GM21529 (cell line): ENCODE data around the gene TAOK1.
"Not testable (repeated sequence)": the region's sequence is repeated elsewhere in the genome, so short reads cannot be mapped to it uniquely, and the experiment has no call there.

ENCODE experiments used
- ATAC-seq: cut with Tn5 transposase; IDR thresholded peaks from one replicate; pipeline ENCODE4 v1.9.1; 2021; ENCODE audit not compliant: unreplicated experiment

TAOK1 gene

DNA sequence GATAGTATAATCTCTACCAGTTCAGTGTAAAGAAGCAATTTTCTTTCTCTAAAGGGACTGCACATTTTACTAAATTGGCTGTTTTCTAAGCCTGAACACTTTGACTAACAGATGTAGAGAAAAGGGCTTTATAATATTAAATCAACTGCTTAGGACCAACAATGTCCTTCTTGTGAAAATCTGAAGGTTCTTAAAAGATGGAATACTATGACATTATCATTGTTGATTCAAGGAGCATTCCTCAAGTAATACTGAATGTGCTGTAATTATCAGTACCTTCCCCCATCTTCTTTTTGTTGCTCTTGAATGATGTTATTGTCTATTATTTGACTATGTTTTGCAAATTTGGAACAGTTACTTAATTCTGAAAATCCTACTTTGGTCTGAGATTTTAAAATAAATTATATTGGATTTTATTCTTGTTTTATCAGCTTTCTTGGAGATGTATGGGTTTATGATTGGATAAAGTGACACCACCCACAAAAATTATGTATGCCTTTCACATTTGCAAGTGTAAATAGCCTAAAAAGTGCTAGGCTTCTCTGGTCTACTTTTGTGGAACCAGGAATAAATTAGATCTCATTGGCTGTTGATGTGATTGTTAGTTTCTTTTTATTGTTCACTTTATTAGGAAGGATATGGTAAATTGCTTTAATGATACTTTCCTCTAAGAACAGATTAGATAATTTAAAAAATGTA lies 53.0 kb downstream of the TAOK1 start:
- ATAC-seq, result no peak

DNA sequence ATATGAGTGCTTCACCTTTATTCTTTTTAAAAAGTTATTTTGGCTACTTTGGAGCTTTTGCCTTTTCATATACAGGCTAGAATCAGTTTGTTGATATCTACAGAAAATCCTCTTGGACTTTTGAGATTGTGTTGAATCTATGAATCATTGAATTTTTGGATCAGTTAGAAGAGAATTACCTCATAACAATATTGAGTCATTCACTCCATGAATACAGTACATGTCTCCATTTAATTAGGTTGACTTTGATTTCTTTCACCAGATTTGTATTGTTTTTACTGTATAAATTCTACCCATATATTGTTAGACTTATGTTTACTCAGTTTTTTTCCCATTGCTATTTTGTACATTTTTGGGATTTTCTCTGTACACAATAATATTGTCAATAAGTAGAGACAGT lies 54.4 kb downstream of the TAOK1 start:
- ATAC-seq, result no peak

DNA sequence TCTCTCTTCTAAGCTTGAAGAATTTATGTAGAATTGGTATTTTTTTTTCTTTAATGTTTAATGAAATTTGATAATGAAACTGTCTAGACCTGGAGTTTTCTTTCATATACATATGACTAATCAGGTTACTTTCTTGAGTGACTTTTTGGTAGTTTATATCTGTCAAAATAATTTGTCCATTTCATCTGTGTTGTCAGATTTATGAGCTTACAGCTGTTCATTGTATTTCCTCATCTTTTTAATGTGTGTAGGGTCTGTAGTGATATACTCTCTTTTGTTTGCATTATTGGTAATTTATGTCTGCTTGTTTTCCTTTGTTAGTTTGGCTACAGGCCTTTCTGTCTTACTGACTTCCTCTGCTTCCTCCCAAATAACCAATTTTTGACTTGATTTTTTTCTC lies 55.7 kb downstream of the TAOK1 start:
- ATAC-seq, result no peak

GRCh38 chr17:29449865-29450671 lies 59.9 kb downstream of the TAOK1 start:
- no peak for ATAC-seq

DNA sequence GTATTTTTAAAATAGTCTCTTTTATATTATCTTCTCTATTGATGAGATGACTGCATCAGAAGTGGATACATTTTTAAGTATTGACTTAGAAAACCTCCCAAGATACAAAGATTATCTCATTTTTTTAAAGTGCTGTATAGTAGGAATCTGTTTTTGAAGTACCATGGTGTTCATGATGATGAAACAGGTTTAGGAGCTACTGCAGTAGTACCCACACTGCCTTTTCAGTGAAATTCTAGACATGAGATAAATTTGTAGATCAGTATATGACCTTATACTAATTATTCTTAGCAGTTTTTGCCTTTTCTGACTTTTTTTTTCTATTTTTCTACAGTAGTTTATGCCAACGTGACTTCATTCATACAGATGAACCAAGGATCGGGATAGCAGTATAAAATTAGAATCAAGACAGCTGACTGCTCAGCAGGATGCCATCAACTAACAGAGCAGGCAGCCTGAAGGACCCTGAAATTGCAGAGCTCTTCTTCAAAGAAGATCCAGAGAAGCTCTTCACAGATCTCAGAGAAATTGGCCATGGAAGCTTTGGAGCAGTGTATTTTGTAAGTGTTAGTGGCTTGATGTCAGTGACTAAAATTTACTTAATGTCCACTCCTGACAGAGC lies 61.1 kb downstream of the TAOK1 start:
- no peak for ATAC-seq

DNA sequence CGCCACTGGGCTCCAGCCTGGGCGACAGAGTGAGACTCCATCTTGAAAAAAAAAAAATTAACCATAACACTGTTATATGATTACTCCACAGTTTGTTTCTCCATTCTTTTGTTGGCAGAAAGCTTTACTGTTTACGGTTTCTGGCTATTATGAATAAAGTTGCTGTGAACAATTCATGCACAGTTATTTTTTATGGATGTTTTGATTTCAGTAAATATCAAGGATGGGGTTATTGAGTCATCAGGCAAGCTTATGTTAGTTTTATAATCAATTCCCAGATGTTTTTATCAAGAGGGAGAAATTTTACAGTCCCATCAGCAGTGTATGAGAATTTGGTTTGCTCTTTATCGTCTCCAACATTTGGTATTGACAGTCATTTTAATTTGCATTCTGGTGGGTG lies 67.9 kb downstream of the TAOK1 start:
- no peak for ATAC-seq

DNA sequence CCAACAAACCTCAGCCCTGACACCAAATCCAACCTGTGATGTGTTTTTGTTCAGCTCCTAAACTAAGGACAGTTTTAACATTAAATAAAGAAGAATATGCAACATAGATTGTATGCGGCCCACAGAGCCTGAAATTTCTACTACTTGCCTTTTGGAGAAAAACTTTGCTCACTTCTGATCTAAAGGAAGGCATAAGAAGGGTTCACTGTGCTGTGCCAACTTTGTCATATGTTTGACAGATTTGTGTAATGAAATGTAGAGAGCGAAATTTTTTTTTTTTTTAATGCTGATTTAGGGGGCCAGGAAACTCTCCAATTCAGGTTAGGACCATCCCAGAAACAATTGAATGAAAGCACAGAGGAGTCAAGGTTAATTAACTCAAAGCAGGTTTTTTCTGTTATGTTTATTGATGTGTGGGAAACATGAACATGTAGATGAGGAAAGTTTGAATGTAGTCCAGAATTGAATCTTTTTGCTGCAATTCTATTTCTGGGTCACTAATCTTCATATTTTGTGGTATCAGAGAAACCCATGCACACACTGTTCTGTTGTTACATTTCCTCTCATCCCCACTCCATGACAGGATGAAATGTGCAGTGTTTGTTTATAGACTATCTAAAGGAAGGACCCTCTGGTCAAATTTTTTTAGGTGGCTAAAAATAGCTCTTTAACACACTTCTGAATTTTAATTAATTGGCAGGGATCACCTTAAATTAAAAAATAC lies 71.5 kb downstream of the TAOK1 start:
- ATAC-seq, result no peak

DNA sequence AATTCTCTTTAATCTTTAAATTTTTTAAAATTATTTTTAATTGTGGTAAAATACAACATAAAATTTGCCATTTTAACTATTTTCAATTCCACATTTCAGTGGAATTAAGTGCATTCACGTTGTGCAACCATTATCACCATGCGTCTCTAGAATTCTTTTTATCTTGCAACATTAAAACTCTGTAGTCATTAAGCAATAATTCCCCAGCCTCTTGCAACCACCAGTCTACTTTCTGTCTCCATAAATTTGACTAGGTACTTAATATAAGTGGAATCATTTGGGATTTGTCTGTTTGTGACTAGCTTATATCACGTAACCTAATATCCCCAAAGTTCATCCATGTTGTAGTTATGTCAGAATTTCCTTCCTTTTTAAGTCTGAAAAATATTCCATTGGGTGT lies 79.1 kb downstream of the TAOK1 start:
- no peak for ATAC-seq

- ATAC-seq, result not testable (repeated sequence)
Observed at GRCh38 chr17:29473437-29473836, 83.3 kb downstream of the TAOK1 start.

DNA sequence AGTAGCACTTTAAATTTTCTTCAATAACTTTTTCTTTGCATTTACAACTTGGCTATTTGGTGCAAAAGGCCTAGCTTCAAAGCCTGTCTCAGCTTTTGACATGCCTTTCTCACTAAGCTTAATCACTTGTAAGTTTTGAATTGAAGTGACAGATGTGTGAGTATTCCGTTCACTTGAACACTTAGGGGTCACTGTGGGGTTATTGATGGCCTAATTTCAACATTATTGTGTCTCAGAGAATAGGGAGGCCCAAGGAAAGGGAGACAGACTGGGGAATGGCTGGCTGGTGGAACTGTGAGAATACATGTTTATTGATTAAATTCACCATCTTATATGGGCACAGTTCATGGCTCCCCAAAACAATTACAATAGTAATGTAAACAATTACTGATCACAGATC lies 84.1 kb downstream of the TAOK1 start:
- ATAC-seq, result no peak

DNA sequence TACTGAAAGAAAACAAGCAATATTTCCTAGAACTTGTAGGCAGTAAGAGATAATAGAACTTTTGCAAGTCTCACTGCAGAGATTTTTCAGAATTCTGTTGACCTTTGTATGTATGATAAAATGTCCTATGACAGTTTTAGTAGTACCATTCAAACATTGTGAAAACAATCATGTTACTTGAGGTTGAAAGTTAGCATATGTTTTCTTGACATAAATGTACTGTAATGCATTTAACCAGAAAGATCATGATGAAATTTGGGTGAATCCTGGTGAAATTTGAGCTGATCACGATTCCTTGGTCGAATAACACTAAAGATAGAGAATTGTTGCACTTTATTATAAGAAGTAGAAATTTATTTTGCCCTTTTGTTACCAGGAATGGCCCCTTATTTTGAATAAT lies 85.7 kb downstream of the TAOK1 start:
- no peak for ATAC-seq

- not testable (repeated sequence) for ATAC-seq
Observed at GRCh38 chr17:29480249-29480928, 90.2 kb downstream of the TAOK1 start.

DNA sequence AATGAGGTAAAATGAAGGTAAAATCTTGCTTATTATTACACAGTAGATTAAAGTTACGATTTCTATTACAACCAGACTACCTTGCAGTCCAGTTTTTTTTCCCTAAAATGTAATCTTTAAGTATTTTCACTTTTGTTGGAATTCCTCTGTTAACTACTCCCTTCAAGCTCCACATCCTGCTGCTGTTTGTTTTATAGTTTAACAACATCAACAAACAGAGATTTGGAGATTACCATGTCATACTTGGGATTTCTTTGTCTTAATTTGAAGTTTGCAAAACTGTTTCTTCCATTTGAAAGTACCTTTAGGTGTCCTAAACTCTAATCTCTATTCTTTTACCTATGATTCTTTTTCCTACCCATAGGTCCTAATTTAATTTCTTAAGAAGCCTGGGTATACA lies 93.3 kb downstream of the TAOK1 start:
- ATAC-seq, result no peak

- ATAC-seq, result no peak
Observed at GRCh38 chr17:29495011-29495410, 104.8 kb downstream of the TAOK1 start.

DNA sequence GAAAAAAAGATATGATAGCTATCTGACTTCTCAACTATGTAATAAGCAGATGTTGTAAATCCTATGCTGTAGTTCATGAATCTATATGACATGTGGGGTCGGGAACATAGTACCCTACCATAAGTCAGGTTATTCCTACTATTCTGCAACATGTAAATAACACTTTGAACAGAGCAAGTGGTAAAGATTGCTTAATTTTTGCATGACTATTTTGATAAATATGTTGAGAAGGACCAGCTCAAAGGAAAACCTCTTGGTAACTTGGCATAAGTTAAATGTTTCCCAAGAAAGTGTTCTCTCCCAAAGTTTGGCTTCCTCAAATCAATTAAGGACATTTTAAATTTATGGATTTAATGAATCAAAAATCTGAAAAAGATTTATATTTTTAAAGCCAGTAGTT lies 114.5 kb downstream of the TAOK1 start:
- no peak for ATAC-seq

GRCh38 chr17:29505836-29506235 lies 115.7 kb downstream of the TAOK1 start:
- ATAC-seq, result no peak

GRCh38 chr17:29510953-29511352 lies 120.8 kb downstream of the TAOK1 start:
- no peak for ATAC-seq

DNA sequence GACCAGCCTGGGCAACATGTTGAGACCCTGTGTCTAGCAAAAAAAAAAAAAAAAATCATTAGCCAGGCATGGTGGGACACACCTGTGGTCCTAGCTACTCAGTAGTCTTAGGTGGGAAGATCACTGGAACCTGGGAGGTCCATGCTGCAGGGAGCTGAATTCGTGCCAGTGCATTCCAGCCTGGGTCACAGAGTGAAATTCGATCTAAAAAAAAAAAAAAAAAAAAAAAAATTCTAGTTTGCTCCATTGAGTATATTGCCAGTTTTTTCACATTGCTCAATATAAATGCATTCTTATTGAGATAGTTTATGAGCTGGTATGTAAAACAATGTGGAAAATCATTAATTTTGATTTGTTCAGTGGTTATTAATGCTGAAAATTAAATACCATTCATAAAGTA lies 124.6 kb downstream of the TAOK1 start:
- no peak for ATAC-seq

DNA sequence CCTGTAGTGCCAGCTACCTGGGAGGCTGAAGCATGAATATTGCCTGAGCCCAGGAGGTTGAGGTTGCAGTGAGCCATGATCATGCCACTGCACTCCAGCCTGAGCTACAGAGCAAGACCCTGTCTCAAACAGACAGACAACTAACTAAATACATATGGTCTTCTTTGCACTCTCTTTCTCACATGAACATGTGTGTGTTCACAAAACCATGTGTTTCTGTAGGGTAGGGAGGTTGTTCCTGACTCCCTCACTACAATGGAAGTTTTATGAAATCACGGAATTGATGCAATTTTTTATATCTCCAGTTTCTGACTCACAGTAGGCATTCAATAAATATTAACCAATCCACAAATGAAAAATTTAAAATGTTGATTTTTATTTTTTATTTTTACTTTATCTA lies 128.2 kb downstream of the TAOK1 start:
- no peak for ATAC-seq

DNA sequence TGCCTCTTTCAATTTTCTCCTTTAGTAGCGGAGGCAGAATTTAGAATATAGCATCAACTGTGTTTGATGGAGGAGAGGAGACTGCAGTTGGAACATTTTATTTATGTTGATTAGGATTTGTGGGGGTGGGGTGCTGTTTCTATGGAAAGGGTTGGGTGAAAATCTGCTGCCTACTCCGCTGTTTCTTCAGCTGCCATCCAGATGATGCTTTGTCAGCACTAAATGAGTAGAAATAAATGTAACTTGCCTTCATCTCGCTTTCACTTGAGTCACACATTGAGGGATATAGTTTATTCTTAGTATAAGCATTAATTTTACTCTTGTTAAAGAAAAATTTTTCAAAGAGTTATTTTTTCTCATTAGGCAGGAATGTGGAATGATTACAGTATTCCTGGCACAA lies 134.5 kb downstream of the TAOK1 start:
- no peak for ATAC-seq

- no peak for ATAC-seq
Observed at GRCh38 chr17:29526322-29526721, 136.2 kb downstream of the TAOK1 start.
